NCI-H2029 treated with DMSO at 0.1 percent for 48 hours (cell line): Measurements from ENCODE around the gene PBX2.
A peak's percentile ranks its signal among the peaks of the same experiment; 100 is the strongest.
"Not testable (repeated sequence)": the region's sequence is repeated elsewhere in the genome, so short reads cannot be mapped to it uniquely, and the experiment has no call there.

Experiments used
- DNase-seq: peaks from one replicate; lab custom pipeline; 2025; lab: John Stamatoyannopoulos, UW

Gene PBX2

GRCh38 chr6:32186151-32186840 lies 3.7 kb downstream of the PBX2 start:
- DNase-seq, result not testable (repeated sequence)

GRCh38 chr6:32185681-32186131 lies 4.3 kb downstream of the PBX2 start:
- not testable (repeated sequence) for DNase-seq

- no peak for DNase-seq
Measured at GRCh38 chr6:32184084-32184640, 5.8 kb downstream of the PBX2 start, which contains the start of gene AGER. AGER (minus strand) TSS chr6:32184253; CDS start chr6:32184222, 31 bp downstream.

GRCh38 chr6:32183483-32184083 lies 6.4 kb downstream of the PBX2 start:
- no peak for DNase-seq

- no peak for DNase-seq
Measured at GRCh38 chr6:32183030-32183429, 7.0 kb downstream of the PBX2 start.

GRCh38 chr6:32182555-32182981 lies 7.4 kb downstream of the PBX2 start:
- DNase-seq, result no peak

GRCh38 chr6:32181915-32182529 lies 8.0 kb downstream of the PBX2 start:
- no peak for DNase-seq

- DNase-seq, result no peak
Measured at GRCh38 chr6:32181148-32181702, 8.8 kb downstream of the PBX2 start.

- DNase-seq, result no peak
Measured at GRCh38 chr6:32179766-32180405, 10.1 kb downstream of the PBX2 start.

GRCh38 chr6:32178547-32179440 lies 11.2 kb downstream of the PBX2 start:
- DNase-seq, result no peak

- DNase-seq, result peak; percentile 100
Measured at GRCh38 chr6:32177788-32178546, 12.0 kb downstream of the PBX2 start, which contains the start of gene RNF5. RNF5 (plus strand) TSS chr6:32178405; CDS start chr6:32178512, 107 bp downstream.

GRCh38 chr6:32177183-32177787 lies 12.7 kb downstream of the PBX2 start:
- no peak for DNase-seq

GRCh38 chr6:32176476-32177182 lies 13.4 kb downstream of the PBX2 start:
- peak; percentile 50 for DNase-seq

- peak; percentile 82 for DNase-seq
Measured at GRCh38 chr6:32175711-32176475, 14.1 kb downstream of the PBX2 start, which contains the start of gene AGPAT1. AGPAT1 (minus strand) TSS chr6:32176084; CDS start chr6:32171496, 4,588 bp downstream.

GRCh38 chr6:32175322-32175710 lies 14.7 kb downstream of the PBX2 start:
- DNase-seq, result no peak

- no peak for DNase-seq
Measured at GRCh38 chr6:32174416-32174815, 15.6 kb downstream of the PBX2 start.

- no peak for DNase-seq
Measured at GRCh38 chr6:32173051-32173727, 16.8 kb downstream of the PBX2 start.
